Mucosa of descending colon (tissue), 3 donors: ENCODE results near the gene LOXL4. TPM values are rescaled to one million over a fixed set of nuclear protein-coding genes. Genes with fewer than 3 reads are reported as not detected.
A peak's percentile ranks its signal among the peaks of the same experiment; 100 is the strongest.

Experiments used
- ATAC-seq: fragments of 200-7000 bp; cut with Tn5 transposase; one replicate; pipeline ENCODE4 v1.9.1; 2020; ENCODE audit warnings: mild to moderate bottlenecking, moderate library complexity
- DNase-seq, 3 donors: peaks; one replicate each; pipeline ENCODE4 v3.0.0-alpha.2; 2020
- H3K36me3 ChIP-seq: fragments of 200-600 bp; one replicate; pipeline ENCODE4 v1.8.0; 2021; ENCODE audit warnings: low read depth, mild to moderate bottlenecking
- H3K4me1 ChIP-seq: fragments of 200-600 bp; one replicate; pipeline ENCODE4 v1.8.0; 2021; ENCODE audit warnings: low read depth, mild to moderate bottlenecking
- H3K4me3 ChIP-seq: fragments of 200-600 bp; one replicate; pipeline ENCODE4 v1.8.0; 2021; ENCODE audit warnings: mild to moderate bottlenecking
- H3K9me3 ChIP-seq: fragments of 200-600 bp; one replicate; pipeline ENCODE4 v1.8.0; 2021; ENCODE audit warnings: mild to moderate bottlenecking
- intact Hi-C, 2 donors: fragments of 100-400 bp; cut with DNase I in 1 of 2; cut with micrococcal nuclease in 1 of 2; formaldehyde crosslinking; loops; one replicate each; pipeline versions ENCODE4 v1.11.0 to v1.11.1; 2022; cut with DNase I, micrococcal nuclease
- total RNA-seq, 3 donors: library from RNA; stranded (reverse); fragmentation: NEBNext Ultra II Directional in 2 of 3; extraction: Animal tissue kit (Norgen Biotek cat#: 25700) in 2 of 3; gene quantifications; one replicate each; pipeline versions ENCODE4 v1.2.1 to v1.2.4, GENCODE V29; 2021 to 2023
- TF ChIP-seq, protein P1 (sequence below): fragments of 200-600 bp; IDR thresholded peaks from one replicate; pipeline ENCODE4 v1.8.0; 2022; ENCODE audit warnings: antibody characterized with exemption, mild to moderate bottlenecking
- donor health status: DM: no; HTN: no; CAD: no; lungs with moderate emphysema.
- donor health status: DM: no; HTN: no; CAD: no.
- donor health status: DM: no; HTN: yes; CAD: no.

Gene LOXL4
- total RNA-seq, 3 donors from 2014 or later = 0.58 to 7.8 (median 0.58) TPM

DNA sequence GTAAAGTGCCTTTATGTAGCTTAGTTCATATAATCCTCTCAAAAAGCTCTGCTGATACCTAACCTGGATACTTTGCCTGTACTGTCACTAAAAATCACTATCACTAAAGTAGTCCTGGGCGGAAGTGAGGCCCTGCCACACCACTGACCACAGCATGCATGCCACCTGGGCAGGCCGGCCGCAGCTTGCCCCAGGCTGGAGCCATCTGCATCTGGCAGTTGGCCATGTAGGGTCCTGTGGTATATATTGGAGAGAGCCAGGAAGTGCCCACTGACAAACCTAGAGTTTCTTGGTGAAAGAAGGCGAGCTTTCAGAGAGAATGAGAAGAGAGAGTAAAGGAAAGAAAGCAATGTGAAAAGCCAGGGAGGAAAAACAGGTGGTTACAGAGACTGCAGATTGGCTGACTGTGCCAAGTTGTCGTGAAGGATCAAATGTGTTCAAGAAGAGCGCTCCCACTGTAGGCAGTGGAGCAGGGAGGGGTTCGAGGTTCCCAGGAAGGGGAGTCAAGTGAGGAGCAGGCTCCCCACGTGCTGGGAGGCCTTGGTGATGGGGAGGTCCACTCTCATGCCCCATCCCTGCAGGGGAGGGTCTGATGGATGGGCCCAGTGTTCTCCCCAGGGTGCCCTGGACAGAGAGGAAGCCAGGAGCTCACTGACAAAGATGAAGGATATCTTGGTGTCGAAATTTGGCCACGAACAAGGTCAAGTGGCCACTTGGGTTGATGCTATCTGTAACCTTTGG is 13.6 kb downstream of the LOXL4 start:
- ATAC-seq (no peak), DNase-seq (no peak)
- no peaks in the 10 kb centered on the region for H3K4me1 ChIP-seq
- H3K9me3 ChIP-seq = no peaks in the 10 kb centered on the region
- no peak overlapping the region for H3K4me3 ChIP-seq
- no peaks in the 10 kb centered on the region for H3K36me3 ChIP-seq
- TF ChIP-seq, protein P1, sequence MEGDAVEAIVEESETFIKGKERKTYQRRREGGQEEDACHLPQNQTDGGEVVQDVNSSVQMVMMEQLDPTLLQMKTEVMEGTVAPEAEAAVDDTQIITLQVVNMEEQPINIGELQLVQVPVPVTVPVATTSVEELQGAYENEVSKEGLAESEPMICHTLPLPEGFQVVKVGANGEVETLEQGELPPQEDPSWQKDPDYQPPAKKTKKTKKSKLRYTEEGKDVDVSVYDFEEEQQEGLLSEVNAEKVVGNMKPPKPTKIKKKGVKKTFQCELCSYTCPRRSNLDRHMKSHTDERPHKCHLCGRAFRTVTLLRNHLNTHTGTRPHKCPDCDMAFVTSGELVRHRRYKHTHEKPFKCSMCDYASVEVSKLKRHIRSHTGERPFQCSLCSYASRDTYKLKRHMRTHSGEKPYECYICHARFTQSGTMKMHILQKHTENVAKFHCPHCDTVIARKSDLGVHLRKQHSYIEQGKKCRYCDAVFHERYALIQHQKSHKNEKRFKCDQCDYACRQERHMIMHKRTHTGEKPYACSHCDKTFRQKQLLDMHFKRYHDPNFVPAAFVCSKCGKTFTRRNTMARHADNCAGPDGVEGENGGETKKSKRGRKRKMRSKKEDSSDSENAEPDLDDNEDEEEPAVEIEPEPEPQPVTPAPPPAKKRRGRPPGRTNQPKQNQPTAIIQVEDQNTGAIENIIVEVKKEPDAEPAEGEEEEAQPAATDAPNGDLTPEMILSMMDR = no peak
- intact Hi-C loops = no loop called here

DNA sequence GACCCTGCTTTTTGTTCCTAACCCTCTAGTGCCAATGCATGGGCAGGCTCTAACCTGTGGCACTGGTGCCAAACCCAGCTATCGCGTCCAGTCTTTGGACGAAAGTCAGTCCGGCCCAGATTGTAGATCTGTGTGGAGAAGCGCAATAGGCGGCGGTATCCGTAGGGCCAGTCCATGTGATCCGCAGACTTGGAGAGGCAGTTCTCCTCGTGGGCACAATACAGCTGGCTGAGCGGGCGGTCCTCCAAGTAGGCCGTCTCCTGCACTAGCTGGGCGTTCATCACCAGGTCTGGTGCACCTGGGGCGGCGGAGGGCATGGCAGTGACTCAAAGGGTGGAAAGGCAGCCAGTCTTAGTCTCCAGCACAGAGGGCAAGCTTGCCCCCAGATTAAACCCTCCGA is 14.5 kb downstream of the LOXL4 start:
- TF ChIP-seq, protein P1 = no peak

DNA sequence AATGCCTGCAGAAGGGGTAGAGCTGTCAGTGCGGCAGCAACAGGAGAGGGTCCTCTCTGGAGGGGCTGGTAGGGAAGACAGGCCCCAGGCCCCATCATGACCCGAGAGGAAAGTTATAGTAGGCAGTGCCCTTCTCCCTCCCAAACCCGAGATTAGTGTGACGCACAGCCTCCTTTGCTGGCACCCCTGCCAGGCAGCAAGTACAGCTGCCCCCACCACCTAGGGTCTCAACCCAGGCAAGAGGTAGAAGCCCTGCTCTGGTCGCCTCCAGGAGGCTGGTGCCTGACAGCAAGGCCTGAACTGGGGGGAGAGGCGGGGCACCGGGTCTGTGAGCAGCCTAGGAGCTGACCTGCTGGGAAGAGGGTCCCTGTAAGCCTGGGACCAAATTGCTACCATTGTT is 15.5 kb downstream of the LOXL4 start:
- TF ChIP-seq, protein P1 = no peak
- DNase-seq = no peak
- no peaks in the 10 kb centered on the region for H3K36me3 ChIP-seq
- no peaks in the 10 kb centered on the region for H3K4me1 ChIP-seq
- no peaks in the 10 kb centered on the region for H3K9me3 ChIP-seq
- no peak for ATAC-seq
- H3K4me3 ChIP-seq = no peak overlapping the region
- intact Hi-C loops = no loop called here

More for the DNA sequence above, 14.5 kb downstream of the LOXL4 start:
- ATAC-seq = no peak
- Histone ChIP-seq H3K4me3 (no peak overlapping the region), H3K9me3 (no peaks in the 10 kb centered on the region), H3K36me3 (no peaks in the 10 kb centered on the region), H3K4me1 (no peaks in the 10 kb centered on the region)
- intact Hi-C loops = no loop called here
- DNase-seq = peak in 1 of 3 donors; percentile 47

DNA sequence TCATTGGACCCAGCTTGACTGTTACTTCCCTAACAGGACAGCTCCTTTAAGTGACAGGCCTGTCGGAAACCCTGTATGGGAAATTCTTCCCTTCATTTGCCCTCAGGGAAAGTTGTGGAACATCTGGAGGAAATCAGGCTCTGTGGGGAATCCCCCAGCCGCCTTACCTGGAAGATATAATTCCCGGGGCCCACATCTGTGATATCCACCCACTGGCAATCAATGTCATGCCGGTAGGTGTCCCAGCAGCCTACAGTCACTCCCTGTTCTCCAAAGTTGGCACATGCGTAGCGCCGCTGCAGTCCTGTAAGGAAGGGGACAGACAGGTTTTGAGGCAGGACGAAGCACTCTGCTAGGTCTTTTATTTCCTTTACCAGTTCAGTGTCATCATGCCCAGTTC is 16.6 kb downstream of the LOXL4 start:
- Histone ChIP-seq H3K9me3 (no peaks in the 10 kb centered on the region), H3K36me3 (no peaks in the 10 kb centered on the region), H3K4me3 (no peak overlapping the region), H3K4me1 (no peaks in the 10 kb centered on the region)
- TF ChIP-seq, protein P1 = no peak
- DNase-seq (no peak), ATAC-seq (peak; percentile 59)
- intact Hi-C loops = no loop called here

DNA sequence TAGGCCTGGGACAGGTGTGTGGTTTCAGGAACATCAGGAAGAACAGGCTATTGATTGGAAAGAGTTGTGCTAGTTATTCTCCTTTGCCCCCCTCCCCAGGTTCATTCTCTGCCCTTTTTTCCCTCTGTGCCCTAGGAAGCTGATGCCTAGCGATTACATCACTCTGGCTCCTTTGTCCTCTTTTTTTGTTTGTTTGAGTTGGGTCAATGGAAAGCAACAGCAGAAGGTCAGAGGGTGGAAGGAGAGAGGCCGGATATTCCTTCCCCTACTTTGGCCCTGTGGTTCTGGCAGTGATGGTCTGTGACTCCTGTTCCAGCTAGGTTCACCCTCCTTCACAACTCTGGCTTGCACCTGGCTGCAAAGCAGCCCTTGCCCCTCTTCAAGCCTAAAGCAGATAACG is 18.9 kb downstream of the LOXL4 start:
- no peak for ATAC-seq

More for the DNA sequence above, 18.9 kb downstream of the LOXL4 start:
- no peak for DNase-seq
- no peaks in the 10 kb centered on the region for H3K36me3 ChIP-seq
- no peaks in the 10 kb centered on the region for H3K9me3 ChIP-seq
- TF ChIP-seq, protein P1 = no peak
- H3K4me1 ChIP-seq = no peaks in the 10 kb centered on the region
- intact Hi-C loops = no loop called here
- H3K4me3 ChIP-seq = no peak overlapping the region
